ENCODE data around the gene HGFAC.

Gene HGFAC

DNA sequence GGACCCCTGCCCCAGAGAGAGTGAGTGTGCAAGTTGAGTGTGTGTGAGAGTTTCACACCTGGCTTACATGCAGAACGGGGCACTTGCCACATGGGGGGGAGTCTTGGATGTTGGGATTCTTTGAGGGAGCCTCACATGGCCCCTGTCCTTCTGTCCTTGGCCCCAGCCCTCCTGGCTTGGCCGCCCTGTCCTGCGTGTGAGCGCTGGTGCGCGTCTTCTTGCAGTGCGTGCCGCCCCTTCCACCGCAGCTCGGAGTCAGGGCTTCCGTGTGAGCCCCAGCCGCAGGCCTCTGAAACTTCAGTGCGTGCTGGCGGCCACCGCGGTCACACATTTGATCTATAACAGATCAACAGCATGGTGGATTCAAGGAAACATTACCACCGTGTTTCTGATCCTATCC lies 30.1 kb upstream of the HGFAC start:
- DNase-seq = no peak

DNA sequence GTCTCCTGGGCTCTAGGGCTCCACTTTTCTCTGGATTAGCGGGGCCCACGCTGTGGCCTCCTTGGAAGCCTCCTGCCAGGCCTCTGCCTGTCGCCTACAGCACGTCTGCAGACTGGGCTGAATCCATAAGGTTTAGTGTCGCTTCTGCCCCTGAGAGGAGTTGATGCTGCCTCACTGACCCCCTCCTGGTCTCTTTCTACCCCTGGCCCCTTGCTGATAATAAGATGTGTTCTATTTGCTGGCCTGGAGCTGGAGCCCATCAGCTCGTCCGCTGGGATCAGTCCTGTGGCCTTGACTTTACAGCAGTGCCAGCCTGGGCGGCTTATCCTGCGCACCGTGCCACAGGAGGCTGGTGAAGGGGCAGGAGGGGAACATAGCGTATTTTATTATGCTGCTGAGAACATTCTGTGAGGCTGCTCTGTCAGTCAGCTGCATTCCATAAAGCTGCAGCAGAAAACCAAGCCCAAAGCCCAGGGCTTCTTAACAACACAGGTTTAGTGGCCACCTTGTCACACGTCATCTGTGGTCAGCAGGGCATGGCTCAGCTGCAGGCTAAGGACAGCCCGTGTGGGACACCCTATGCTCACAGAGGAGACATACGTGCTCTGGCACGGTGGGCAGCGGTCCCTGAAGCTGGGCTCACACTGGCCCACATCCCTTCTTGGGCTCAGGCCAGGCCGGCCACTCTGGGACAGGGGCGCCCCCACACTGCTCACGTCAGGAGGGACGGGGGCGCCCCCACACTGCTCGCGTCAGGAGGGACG lies 29.3 kb upstream of the HGFAC start:
- DNase-seq = no peak

DNA sequence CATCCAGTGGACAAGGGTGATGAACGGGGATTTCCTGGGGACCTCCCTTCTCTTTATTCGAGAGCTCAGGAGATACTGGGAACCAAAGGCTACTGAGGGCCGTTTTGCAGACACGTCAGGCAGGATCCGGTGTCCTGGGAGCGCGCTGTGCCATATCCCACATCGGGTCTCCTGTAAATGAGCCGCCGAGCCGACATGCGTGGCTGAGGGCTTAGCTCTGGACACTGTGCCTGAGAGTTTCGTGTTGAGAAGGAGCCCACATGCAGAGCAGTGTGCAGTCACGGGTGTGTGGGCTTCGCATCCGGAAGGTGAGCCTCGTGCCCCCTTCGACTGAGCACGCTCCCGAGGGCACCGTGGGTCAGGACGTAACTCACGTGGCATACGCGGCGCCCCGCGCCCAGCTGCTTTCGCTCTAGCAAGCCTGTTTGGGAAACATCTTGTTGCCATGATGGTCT lies 28.5 kb upstream of the HGFAC start:
- DNase-seq = no peak

DNA sequence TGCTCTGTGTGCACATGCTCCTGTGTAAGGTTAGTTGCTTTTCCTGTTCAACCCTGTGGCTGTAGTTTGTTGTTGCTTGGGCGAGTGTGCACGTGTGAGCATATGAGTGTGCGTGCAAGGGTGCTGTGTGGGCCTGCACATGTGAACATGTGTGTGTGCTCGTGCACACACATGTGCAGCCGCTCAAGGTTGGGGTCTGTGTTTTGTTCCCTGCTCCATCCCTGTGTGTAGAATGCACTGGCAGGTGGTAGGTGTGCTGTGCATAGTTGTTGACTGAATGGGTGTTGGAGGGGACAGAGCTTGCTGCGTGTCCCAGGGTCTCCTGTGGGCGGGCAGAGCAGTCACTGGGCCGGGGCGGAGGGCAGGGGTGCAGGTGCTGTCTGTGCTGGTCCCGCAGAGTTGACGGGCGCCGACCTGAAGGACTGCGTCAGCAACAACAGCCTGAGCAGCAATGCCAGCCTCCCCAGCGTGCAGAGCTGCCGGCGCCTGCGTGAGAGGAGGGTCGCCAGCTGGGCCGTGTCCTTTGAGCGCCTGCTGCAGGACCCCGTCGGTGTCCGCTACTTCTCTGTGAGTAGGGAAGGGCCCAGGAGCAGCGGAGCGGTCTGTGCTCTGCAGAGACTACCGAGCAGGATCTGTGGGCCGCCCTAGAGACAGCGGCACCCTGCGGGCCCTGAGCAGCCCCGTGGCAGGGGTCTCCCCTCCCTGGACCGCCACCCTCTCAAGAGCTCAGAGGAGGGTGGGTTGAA lies 27.9 kb upstream of the HGFAC start:
- DNase-seq = no peak

DNA sequence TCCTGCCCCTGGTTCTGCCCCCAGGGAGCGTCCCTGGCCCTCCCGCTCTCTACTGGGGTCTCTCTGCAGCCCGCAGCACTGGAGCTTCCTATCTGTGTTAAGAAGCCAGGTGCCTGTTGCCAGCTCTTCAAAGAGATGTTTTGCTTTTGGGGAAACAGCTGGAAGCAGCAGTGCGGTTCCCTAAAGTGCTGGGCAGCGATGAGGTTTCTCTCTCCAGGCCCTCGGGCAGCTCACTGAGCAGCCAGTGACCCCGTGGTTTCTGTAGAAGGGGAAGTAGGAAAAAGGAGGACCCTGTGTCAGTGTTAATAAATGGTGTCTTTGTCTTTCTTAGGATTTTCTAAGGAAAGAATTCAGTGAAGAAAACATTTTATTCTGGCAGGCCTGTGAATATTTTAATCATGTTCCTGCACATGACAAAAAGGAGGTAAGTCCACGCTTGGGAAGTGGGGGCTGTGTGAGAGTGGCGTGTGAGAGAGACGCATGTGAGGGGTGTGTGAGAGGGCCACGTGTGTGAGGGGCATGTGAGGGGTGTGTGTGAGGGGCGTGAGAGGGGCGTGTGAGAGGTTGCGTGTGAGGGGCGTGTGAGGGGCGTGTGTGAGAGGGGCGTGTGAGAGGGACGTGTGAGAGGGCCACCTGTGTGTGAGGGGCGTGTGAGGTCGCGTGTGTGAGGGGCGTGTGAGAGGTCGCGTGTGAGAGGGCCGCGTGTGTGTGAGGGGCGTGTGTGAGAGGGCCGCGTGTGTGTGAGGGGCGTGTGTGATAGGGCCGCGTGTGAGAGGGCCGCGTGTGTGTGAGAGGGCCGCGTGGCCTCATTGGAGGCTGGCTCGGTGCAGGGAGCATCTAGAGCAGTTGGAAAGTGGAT lies 27.1 kb upstream of the HGFAC start:
- no peak for DNase-seq

DNA sequence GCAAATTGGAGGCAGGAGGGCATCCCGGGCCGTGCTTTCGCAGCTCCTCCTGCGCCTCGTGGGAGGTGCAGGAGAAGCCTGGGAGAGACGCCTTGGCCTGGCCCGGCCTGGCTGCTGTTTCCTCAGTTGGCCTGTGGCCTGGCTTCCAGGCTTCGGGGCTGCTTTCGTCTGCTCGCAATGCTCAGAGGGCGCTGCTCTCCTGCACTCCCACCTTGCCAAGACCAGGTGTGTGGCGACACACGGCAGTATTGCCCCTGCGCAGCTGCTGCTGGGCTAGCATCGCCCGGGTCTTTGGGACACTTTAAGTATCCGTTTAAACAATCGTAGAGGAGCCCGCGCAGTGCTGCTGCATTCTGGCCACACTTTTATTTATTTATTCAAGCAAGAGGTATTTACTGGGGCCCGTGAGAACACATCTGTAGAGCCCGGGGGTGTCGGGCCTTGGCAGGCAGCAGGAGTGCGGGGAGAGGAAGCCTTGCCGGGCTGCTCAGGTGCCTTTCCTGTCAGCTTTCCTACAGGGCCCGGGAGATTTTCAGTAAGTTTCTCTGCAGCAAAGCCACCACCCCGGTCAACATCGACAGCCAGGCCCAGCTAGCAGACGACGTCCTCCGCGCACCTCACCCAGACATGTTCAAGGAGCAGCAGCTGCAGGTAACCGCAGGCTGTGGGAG lies 26.2 kb upstream of the HGFAC start:
- DNase-seq = no peak

DNA sequence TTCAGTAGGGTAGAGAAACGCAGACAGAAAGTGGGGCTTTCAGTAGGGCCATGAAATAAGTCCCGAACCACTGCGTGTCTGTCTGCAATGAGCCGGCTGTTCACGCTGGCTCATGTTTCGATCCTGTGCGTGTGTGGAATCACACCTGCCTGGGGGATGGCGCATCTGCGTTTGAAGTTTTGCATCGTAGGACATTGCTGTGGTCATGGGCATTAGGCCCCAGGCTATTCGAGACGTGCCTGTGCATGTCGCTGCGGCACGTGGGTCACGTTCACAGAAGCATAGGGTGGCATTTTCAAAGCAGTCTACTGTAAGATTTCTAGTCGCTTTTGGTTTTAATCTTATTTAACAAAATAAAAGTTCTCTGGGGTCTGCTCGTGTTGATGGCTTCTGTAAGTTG lies 25.5 kb upstream of the HGFAC start:
- DNase-seq = no peak

DNA sequence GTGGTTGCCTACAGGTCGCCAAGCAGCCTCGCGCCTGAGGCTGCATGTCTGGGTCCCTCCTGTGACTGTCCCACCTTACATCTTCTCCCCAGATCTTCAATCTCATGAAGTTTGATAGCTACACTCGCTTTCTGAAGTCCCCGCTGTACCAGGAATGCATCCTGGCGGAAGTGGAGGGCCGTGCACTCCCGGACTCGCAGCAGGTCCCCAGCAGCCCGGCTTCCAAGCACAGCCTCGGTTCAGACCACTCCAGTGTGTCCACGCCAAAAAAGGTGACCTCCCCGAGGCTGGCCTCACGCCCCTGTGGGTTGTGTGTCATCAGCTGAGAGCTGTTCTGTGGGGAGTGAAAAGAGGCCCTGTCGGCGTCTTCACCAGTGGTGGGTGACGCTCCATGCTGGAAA lies 24.9 kb upstream of the HGFAC start:
- DNase-seq = no peak

DNA sequence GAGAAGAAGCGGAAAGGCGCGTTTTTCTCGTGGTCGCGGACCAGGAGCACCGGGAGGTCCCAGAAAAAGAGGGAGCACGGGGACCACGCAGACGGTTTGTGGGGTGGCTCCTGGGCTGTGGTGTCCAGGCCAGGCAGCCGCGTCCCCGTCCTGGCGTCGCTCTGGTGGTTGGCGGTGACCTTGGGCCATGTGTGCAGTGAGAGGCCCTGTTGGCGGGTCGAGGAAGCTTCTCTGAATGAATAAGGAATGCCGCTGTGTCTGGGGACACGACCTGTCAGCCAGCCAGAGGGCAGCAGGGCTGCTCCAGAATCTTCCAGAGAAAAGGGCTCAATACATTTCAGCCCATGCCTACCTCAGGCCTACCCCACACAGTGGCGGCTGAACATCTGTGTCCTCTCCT lies 24.3 kb upstream of the HGFAC start:
- DNase-seq = no peak

DNA sequence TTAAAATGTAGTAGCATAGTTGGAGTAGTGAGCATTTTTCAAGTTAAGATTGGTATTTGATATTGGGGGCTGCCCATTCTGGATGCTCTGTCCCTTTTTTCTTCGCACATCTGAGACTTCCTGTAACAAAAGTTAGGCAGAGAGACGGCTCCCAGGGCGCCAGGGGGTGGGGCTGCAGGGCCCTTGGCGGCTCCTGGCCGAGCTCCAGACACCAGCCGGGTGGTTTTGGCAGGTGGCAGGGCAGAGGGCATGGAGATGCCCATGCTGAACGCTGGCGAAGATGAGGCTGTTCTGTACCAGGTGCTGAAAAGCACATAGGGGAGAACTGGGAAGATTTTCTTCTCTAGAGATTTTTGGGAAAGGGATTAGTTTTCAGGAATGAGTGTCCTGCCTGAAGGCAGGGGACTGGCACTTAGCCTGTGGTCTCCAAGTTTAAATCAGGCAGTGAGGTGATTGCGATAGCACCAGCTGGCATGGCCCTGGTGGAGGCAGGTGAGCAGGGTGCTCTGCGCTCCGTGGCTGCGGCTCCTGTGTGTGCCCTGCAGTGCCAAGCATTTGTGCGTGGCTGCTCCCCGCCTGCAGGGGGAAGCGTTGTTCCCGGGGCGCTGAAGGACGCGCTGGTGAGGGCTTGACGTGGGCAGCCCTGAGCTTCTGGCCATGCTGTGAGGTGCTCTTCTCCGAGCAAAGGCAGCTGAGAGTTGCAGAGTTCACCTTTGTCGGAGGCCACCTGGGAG lies 23.6 kb upstream of the HGFAC start:
- DNase-seq = no peak

DNA sequence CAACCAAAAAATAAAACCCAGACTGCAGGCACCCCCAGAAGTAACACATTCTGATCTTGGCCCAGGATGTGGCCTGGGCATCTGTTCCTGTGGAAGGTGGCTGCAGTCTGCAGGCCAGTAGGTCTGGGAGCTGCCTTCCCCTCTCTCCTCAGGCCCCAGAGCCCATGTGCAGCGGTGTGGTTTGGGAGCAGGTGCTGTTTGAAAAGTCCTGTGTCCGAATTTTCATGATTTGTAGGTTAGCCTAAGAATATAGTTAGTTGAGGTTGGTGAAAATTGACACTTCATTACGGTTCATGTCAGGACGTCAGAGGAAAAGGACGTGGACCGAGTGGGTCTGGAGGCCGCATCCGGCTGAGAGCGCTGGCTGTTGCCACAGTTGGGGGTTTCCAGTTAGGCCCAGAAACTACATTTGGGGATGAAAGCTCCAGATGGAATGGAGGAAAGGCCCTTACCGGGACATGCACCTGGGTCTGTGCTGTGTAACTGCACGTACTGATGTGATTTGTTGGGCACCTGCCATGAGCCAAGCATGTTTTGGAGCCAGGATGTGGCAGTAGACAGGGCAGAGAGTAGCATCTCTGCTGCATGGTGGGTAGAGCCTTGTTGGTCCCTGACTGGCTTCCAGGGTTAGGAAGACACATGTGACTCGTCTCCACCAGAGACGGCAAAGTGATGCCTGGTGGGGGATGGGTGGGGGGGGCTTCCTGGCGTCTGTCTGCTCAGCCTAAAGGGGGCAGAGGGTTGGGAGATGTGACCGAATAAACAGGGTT lies 21.7 kb upstream of the HGFAC start:
- DNase-seq = no peak

DNA sequence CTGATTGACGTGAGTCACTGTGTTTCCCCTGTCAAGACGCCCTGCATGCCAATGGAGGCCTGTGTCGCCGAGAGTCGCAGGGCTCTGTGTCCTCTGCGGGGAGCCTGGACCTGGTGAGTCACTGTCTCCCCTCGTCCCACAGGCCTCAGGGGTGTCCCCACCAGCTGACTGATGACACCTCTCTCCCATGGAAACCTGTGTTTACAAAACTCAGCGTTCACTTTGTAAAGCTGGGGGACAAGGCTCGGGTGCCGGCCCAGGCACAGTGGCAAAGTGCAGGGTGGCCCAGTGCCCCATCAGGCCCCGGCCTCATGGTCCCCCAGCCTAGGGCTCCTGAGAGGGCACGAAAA lies 21.2 kb upstream of the HGFAC start:
- no peak for DNase-seq

DNA sequence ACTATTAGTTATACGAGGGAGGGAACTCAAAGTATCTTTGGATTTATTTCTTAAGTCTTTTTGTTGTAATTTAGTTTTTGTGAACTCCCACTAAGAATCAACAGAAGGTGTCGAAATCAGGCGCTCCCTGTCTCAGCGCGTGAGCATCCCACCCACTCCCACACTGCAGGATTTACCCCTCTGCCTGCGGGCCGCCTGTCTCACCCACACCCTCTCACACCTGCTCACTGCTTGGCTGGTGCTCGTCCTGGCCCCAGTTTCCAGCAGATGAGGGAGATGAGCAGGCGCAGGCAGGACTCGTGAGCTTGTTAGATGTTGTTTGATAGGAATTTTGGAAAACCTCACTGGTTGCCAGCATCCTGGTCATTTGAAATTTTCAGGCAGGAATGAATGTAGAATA lies 20.8 kb upstream of the HGFAC start:
- no peak for DNase-seq

DNA sequence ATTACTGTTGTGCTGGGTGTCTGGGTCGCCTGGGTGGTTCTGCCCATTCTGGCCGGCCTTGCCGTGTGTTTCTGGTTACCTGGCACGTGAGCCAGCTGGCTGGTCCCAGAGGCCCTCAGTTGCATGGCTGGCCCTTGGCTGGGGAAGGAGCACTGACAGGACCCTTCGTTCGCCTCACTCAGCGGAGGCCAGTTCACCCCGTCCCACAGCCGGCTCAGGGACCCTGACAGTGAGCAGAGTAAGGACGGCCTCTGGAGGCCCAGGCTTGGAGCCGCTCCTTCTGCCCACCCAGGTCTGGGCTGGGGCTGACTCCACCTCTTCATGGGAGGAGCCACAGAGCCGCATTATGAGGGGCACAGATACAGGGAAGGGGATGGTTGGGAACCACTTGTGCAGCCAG lies 20.3 kb upstream of the HGFAC start:
- no peak for DNase-seq

DNA sequence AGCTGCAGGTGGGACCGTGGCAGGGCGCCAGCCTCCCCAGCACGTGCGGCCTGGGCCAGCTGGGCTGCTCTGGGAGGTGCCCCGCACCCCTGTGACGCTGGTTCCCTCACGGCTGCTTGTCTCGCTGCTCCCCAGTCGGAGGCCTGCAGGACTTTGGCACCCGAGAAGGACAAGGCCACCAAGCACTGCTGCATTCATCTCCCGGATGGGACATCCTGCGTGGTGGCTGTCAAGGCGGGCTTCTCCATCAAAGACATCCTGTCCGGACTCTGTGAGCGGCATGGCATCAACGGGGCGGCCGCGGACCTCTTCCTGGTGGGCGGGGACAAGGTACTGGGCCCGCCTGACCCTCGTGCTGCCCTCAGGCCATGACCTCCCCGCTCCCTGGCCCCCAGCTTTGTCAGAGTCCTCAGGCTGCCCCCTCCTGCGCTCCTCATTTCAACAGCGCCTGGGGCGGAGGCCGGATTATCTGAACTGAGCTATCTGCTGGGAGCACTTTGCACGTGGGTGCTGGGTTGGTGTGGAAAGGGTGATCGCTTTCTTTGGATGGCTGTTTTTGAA lies 19.4 kb upstream of the HGFAC start:
- no peak for DNase-seq

DNA sequence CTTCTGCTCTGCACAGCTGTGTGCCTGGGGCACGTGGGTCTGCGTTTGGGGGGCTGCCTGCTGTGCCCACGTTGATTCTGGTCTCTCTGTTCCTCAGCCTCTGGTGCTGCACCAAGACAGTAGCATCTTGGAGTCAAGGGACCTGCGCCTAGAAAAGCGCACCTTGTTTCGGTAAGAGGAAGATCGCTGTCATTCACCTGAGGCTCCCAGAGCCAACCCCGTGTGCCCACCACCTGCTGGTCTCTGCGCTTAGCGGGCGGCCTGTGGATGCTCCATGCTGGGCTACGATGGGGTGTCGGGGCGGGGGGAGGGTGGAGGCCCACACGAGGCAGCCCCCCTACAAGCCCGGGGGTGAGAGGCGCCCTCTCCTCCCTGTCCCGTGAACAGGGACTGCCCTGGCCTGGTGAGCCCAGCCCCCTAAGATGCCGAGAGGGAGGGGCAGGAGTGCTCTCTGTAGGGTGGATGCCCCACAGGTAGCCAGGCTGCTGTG lies 18.9 kb upstream of the HGFAC start:
- DNase-seq = no peak

DNA sequence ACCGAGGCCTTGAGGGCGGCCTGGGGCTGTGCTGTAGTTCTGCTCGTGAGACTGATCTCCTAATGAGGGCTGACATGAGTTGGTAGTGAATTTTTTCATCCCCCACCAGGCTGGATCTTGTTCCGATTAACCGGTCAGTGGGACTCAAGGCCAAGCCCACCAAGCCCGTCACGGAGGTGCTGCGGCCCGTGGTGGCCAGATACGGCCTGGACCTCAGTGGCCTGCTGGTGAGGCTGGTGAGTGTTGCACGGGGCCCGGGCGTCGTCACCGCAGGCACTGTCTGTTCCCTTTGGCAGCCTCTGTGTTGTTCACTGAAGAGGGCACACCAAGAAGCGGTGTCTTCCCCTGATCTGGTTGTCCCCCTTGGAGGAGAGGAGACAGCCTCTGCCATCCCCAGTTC lies 18.4 kb upstream of the HGFAC start:
- no peak for DNase-seq

DNA sequence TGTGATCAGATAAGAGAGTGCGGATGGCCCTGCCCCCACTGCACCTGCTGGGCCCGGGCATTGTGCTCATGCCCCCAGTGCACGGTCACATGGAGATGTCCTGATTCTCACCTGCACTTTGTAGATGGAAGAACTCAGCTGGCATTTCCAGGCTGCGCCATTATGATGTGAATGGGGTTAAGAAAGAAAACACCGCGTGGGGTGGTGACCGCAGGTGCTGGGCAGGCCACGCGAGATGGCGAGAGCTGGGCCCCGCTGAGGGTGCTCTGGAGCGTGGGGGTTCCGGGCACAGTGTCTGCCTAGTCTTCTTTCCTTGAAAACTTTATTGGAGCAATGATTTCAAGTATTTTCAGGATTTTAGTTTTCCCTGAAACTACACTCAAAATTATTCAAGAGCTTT lies 17.8 kb upstream of the HGFAC start:
- DNase-seq = no peak

DNA sequence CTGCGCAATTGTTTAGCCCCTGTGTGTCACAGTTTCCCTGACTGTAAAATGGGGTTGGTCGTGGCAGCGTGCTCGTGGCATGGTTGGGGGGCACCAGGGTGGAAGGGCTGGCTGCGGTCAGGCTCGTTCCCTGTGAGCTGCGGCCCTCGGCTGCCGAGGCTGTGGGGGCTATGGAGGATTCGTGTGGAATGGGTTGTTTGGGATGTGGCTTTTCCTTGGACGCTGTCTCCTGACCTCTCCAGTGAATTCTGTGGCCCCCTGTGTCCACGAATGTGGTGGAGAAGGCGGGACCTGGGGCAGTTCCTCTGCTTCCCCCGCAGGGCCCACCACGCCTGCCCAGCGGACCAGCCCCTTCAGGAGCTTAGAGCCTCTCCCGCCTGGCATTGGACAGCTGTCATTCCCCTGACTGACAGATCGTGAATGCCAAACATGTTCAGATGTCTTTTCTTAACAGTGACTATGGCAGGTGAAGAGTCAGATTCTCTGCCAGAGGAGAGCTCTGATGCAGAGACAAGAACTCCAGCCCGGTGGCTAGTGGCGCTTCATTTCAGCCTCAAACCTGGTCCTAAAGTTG lies 17.2 kb upstream of the HGFAC start:
- no peak for DNase-seq

DNA sequence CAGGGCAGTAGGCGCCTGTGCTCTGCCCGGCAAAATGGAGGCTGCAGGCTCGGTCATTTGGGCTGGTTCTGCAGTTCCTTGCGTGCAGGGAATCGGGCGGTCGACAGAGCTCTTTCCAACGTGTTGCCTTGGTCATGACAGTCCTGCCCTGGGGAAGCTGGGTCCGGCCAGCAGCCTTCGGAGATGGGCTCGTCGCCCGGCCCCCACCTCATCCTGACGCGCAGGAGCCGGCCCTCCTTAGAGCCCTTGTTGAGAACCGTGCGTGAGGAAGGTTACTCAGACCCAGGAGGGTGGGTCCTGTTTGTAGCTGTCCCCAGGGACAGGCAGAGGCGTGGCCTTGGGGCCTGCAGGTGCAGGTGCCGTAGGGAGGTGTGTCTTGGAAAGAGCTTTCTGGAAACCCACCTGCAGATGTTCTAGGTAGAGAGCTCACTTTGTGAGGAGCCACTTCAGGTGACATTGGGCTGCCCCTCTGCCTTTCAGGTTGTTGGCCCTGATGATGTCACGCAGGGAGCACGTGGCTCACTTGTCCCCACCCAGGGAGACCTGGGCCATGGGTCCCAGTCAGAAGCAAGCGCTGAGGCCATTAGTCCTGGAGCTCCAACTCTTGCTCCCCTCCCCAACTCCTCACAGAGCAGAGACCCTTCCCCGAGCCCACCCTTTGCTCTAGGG lies 15.2 kb upstream of the HGFAC start:
- no peak for DNase-seq

All from OCI-M1 (cell line).